Renal cortical epithelial cell (primary cell): ENCODE measurements around the gene PABPN1L. TPM values are rescaled to one million over a fixed set of nuclear protein-coding genes. Genes with fewer than 3 reads are reported as not detected.

Experiments used
- DNase-seq: peaks from one replicate; pipeline ENCODE4 v3.0.0-alpha.2; 2011; ENCODE audit warnings: low read depth
- total RNA-seq: library from RNA; depleted of rRNA; stranded (reverse); fragments of >200 nt; gene quantifications from 2 replicates; pipeline ENCODE4 v1.2.3, GENCODE V29; 2014

PABPN1L gene
- total RNA-seq, 1 donor from 2014 or later: not detected

DNA sequence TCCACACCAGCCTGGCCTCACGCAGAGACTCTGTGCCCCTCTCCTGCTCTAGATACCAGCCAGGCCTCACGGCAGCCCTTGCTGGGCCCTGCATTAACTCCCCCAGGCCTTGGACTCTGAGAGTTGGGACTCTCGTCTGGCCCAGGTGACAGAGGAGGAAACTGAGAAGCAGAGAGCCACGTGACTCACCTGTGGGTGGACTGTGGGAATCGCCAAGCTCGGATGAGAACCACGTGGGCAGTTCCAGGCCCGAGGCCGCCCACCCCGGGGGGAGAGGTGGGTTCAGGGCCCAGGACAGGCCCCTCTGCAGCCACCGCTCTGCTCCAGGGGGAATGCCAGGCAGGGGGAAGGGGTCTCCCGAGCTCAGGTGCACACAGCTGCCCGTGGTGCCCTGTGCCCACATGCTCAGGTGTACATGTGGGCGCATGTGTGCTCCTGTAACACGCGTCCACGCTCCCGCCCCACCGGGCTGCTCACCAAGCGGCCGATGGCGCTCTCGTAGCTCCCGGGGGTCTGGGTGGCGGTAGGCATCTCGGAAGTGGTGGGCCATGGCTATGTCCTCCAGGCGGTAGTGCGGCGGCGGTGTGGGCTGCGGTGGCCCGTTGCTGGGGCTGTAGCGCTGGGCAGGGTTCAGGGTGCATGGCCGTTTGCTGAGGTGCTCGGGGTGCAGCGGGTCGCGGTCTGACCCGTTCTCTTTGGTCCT, 18.3 kb upstream of the PABPN1L start:
- no peak for DNase-seq

DNA sequence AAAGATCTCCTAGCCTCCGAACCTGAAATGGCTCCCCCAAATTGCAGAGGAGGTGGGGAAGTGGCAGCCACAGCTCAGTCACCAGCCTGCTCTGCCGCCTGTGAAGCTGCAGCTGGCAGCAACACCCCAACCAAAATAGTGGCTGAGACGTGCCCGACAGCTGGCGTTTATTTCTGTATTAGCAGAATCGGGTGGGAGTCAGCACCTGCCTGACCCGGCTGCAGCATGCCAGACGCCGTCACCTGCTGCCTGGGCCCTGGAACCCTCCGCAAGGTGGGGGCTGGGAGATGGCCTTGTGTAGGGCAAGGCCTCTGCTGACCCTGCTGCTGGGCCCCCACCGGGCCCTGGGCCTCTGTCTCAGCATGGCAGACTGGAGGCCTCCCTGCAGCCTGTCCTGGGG, 17.5 kb upstream of the PABPN1L start:
- DNase-seq: no peak

DNA sequence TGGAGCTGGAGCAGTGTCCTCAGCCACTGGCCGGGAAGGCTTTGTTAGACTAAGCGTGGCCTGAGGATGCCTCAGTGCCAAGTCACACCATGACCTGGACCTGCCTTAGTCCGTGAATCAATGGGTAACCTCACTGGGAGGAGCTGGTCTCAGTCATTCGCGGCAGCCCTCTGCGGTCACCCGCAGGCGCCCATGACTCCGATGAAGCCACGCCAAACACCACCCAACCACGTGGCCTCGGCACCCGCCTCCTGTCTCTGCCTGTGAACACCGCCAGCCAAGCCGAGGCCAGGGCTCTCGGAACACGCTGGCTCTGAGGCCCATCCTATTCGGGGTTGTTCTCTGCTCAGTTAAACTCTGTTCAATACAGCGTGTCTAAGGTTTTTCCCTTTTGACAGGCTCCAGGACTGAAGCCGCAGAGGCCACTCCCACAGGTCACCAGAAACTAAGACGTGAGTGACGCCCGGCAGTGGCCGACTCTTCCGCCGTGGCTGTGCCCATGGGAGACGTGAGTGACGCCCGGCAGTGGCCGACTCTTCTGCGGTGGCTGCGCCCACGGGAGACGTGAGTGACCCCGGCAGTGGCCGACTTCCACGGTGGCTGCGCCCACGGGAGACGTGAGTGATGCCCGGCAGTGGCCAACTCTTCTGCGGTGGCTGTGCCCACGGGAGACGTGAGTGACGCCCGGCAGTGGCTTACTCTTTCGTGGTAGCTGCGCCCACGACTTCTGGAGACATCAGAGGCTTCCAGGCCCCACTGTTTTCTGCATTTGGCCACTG, 16.8 kb upstream of the PABPN1L start:
- no peak for DNase-seq

- DNase-seq: no peak
These were observed 16.0 kb upstream of the PABPN1L start for GRCh38 chr16:88882358-88883030.

GRCh38 chr16:88881675-88882357, 15.4 kb upstream of the PABPN1L start:
- no peak for DNase-seq

- no peak for DNase-seq
These were observed 14.7 kb upstream of the PABPN1L start for GRCh38 chr16:88881007-88881615.

GRCh38 chr16:88880226-88881006, 14.0 kb upstream of the PABPN1L start:
- DNase-seq: no peak

- no peak for DNase-seq
These were observed 13.3 kb upstream of the PABPN1L start for GRCh38 chr16:88879788-88880055.

- DNase-seq: no peak
These were observed 12.7 kb upstream of the PABPN1L start for GRCh38 chr16:88878967-88879787.

- no peak for DNase-seq
These were observed 11.9 kb upstream of the PABPN1L start for GRCh38 chr16:88878356-88878755.

DNA sequence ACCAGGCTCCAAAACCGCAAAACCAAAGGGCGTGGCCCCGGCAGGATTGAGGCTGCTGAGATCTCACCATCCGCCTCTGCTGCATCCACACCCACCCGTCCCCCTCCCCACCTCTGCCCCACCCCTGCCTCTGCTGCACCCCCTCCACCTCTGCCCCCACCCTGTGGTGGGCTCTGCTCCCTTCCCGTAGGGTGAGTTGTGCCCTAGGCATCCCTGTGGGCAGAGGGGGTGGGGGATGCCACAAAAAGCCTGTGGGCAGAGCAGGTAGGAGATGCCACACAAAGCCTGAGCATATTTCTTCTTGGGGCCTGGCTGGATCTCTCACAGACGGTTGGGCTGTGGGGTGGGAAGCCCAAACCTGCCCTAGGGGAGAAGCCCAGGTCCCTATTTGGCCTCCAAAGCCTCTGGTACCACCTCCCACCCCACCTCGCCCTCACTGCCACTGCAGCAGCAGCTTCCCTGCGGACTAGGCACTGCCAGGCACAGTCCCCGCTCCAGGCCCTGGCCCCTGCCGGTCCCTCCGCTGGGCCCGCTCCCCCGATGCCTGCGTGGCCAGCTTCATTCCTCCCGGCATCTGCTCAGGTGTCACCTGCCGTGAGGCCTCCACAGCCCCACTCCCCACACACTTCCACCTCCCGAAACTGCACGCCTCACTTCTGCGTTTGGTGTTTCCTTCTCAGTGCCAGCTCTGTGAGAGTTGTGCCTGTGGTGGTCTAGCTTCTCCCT, 11.3 kb upstream of the PABPN1L start:
- no peak for DNase-seq

- no peak for DNase-seq
These were observed 10.6 kb upstream of the PABPN1L start for GRCh38 chr16:88876942-88877526.

DNA sequence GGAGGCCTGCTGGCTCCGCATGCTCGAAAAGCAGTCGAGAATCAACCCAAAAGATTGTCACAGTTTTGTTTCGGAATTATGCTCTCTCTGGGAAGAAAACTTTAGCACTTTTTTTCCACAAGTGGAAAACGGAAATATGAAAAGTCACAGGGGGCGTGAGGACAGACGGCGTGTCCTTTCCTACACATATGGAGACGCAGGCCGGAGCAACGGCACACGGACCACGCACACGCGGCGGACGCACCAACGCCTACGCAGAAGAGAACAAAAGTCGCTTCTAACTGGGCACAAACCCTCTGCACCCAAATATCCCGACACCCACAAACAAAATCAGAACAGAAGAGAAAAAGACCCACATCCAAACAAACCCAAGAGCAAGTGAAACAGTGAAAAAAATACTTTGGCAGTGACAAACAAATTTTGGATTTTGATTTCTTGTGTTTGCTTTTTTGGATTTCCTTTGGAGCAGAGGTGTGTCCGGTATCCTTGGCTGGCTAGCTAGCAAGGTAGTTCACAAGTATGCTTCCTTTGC, 9.3 kb upstream of the PABPN1L start:
- DNase-seq: no peak

- no peak for DNase-seq
These were observed 8.6 kb upstream of the PABPN1L start for GRCh38 chr16:88874938-88875599.

DNA sequence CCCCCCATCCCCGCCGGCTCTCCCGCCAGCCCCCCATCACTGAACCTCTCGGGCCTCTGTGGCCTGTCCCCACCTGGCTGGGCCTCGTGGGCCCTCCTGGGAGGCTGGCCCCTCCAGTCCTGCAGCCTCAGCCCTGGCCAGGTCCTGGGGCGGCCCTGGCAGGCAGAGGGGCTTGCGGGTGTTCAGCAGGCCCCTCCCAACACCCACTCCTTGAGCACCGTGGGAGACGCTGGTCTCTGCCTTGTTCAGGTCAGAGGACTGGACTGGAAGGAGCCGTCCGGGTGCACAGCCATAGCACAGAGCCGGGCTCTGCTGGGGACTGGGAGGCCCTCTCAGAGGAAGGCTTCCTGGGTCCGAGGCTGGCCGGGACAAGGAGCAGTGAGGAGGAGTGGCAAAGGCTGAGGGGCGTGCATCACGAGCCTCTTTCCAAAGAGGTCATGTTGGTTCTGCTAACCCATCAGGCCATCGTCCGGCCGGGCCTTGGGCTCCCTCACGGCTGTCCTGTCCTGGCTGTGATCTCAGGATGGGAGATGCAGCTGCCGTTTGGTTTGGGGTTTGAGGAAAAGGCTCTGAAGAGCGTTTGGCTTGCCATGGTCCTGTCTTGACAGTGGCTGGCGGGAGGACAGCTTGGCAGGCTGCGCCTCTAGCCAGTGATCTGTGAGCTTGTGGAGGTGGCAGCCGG, 6.3 kb upstream of the PABPN1L start:
- no peak for DNase-seq

DNA sequence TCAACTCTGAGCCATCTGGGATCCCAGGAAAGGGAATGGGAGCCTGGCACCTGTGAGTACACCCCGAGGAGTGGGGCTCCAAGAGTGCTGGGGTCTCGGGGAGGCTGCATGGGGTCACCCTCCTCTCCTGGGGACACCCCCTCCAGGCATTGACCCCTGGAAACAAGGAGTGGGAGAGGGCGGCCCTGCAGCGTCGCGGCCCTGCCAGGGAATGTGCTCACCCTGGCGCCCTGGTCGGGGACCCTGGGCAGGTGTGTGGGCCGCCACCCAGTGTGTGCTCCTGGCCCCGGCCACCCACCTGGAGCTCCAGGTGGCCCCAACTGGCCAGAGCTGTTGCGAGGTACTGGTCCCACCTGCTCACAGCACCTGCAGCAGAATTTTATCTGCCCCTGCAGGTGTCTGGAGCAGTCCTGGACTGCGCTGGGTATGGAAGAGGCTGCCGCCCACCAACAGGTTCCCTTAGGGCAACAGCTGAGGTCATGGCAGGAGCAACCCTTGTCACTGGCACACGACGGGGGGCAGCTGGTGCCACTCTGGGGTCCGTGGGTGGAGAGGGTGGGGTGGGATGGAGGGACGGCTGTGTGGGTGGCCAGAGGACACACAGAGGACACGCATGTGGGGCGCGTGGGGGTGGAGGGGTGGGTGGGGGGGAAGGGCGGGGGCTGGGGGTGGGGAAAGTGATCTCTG, 5.4 kb upstream of the PABPN1L start:
- no peak for DNase-seq

DNA sequence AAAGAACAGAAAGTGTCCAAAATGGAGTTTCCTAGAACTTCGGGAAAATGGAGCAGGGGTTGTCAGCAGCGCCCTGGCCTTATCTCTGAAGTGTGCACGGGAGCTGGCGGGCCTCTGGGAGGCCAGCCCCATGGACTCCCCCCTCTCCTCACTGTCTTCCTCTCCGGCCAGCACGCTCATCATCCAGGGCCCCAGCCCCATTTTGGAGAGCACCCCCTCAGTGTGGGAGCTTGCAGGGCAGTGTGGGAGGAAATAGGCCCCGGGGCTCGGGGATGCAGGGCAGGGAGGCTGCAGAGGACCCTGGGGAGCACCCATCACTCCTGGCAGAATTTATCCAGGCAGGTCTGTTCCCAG, 4.9 kb upstream of the PABPN1L start:
- DNase-seq: no peak
